K562 (cell line): ENCODE results near the gene TUT1. TPM values are rescaled to one million over a fixed set of nuclear protein-coding genes. Genes with fewer than 3 reads are reported as not detected.

Experiments
- ATAC-seq: fragments of 200-7000 bp; cut with Tn5 transposase; 3 replicates; pipeline ENCODE4 v1.9.1; 2020; ENCODE audit warnings: moderate library complexity
- BruUV-seq: library from RNA; stranded (reverse); fragments of 400-500 nt; replicated peaks from 2 replicates; lab custom pipeline; 2021; lab: Mats Ljungman, UMichigan
- CTCF ChIA-PET: fragments of 300-600 bp; formaldehyde crosslinking; extraction: SDS; loops from one replicate; lab custom pipeline; 2021; ENCODE audit warnings: low intra/inter-chr PET ratio; lab: Yijun Ruan, JAX
- POLR2A ChIA-PET: fragments of 300-600, 350-650 bp; sonication (Branson Sonifier 250); formaldehyde crosslinking; extraction: SDS; loops from one replicate; lab custom pipeline; 2021; ENCODE audit warnings: antibody characterized with exemption, inconsistent platforms; lab: Yijun Ruan, JAX
- DNase-seq, 4 experiments: peaks; one replicate each; pipeline versions ENCODE4 v3.0.0 to v3.0.0-alpha.2; 2011 to 2018; ENCODE audit warnings: low spot score in 3 of 4, mixed read lengths in 3 of 4; ENCODE audit errors: extremely low read depth in 1 of 4
- FAIRE-seq: peaks from 2 replicates; lab custom pipeline; 2011; peaks lifted over from hg19 to GRCh38; lab: Jason Lieb, UNC
- H2AFZ ChIP-seq: 2 replicates; pipeline ENCODE4 v1.6.0; 2011; ENCODE audit warnings: low read depth, low read length, control low read depth, inconsistent platforms
- H3K27ac ChIP-seq: fragments of 200-600 bp; 3 replicates; pipeline ENCODE4 v1.8.0; 2011; ENCODE audit warnings: low read depth, mild to moderate bottlenecking, control low read depth, inconsistent platforms, low read length, moderate library complexity, mixed read lengths; ENCODE audit errors: extremely low read depth
- H3K27me3 ChIP-seq, 2 experiments: fragments of 300-600 bp in 1 of 2; 2 replicates in 1 of 2; 3 replicates in 1 of 2; pipeline versions ENCODE4 v1.6.0 to v1.8.0; 2011; ENCODE audit warnings: inconsistent platforms in 2 of 2, low read length in 2 of 2, mild to moderate bottlenecking in 1 of 2, mixed read lengths in 1 of 2, moderate library complexity in 1 of 2; ENCODE audit not compliant: control insufficient read depth in 2 of 2, insufficient read depth in 2 of 2
- H3K36me3 ChIP-seq: fragments of 300-600 bp; 3 replicates; pipeline ENCODE4 v1.8.0; 2011; ENCODE audit warnings: mild to moderate bottlenecking, low read length, inconsistent platforms; ENCODE audit not compliant: control insufficient read depth, insufficient read depth
- H3K4me1 ChIP-seq, 2 experiments: fragments of 200-600 bp in 1 of 2; replicated peaks in 1 of 2; 2 replicates in 1 of 2; 3 replicates in 1 of 2; pipeline versions ENCODE4 v1.5.1 to v1.8.0; 2011; ENCODE audit warnings: inconsistent platforms in 2 of 2, low read length in 2 of 2, mild to moderate bottlenecking in 1 of 2, mixed read lengths in 1 of 2, moderate library complexity in 1 of 2; ENCODE audit not compliant: control insufficient read depth in 2 of 2, insufficient read depth in 2 of 2
- H3K4me2 ChIP-seq: 2 replicates; pipeline ENCODE4 v1.6.1; 2011; ENCODE audit warnings: low read length, control low read depth, inconsistent platforms, mixed read lengths; ENCODE audit not compliant: insufficient read depth
- H3K4me3 ChIP-seq: fragments of 200-600 bp; sonication (generic), shearing (Covaris generic); 2 replicates; pipeline ENCODE4 v1.5.1; 2016; ENCODE audit warnings: control low read depth, inconsistent platforms
- H3K79me2 ChIP-seq: fragments of 200-600 bp; 3 replicates; pipeline ENCODE4 v1.8.0; 2011; ENCODE audit warnings: low read length, inconsistent platforms; ENCODE audit not compliant: control insufficient read depth, insufficient read depth
- H3K9ac ChIP-seq, 2 experiments: 2 replicates each; pipeline versions ENCODE4 v1.6.0 to v1.6.1; 2011; ENCODE audit warnings: low read depth in 2 of 2, low read length in 2 of 2, control low read depth in 1 of 2, inconsistent platforms in 1 of 2, mild to moderate bottlenecking in 1 of 2, mixed read lengths in 1 of 2; ENCODE audit not compliant: insufficient read depth in 1 of 2
- H3K9me1 ChIP-seq: one replicate; pipeline ENCODE4 v1.6.0; 2011; ENCODE audit warnings: inconsistent platforms, mild to moderate bottlenecking, low read length, moderate library complexity; ENCODE audit not compliant: control insufficient read depth, insufficient read depth
- H3K9me3 ChIP-seq: replicated peaks from 2 replicates; pipeline ENCODE4 v1.5.1; 2011; ENCODE audit warnings: low read depth, low read length, inconsistent platforms; ENCODE audit not compliant: control insufficient read depth, insufficient read depth
- H4K20me1 ChIP-seq: replicated peaks from 2 replicates; pipeline ENCODE4 v1.6.1; 2011; ENCODE audit warnings: low read length, inconsistent platforms, mixed read lengths; ENCODE audit not compliant: control insufficient read depth, insufficient read depth
- MAX ChIP-seq: sonication (generic); formaldehyde crosslinking; IDR thresholded peaks from 2 replicates; pipeline ENCODE4 v1.9.0; 2022; ENCODE audit warnings: mild to moderate bottlenecking, missing genetic modification reagents
- POLR2G ChIP-seq: fragments of 200-400 bp; formaldehyde crosslinking; IDR thresholded peaks from 2 replicates; pipeline ENCODE4 v1.6.1; 2017; ENCODE audit warnings: low read depth, mild to moderate bottlenecking, antibody characterized with exemption, low read length, moderate library complexity
- RBFOX2 ChIP-seq: fragments of 200-400 bp; formaldehyde crosslinking; IDR thresholded peaks from 2 replicates; pipeline ENCODE4 v1.6.1; 2017; ENCODE audit warnings: low read depth, mild to moderate bottlenecking, low read length, moderate library complexity
- ZFX ChIP-seq: sonication (generic); formaldehyde crosslinking; IDR thresholded peaks from 2 replicates; pipeline ENCODE4 v1.8.0; 2022; ENCODE audit warnings: mild to moderate bottlenecking, missing genetic modification reagents, moderate library complexity
- WGBS: fragments of 100-300 bp; shearing (Covaris generic); methylation state at CpG from one replicate; pipeline ENCODE4 v1.1.6; 2016; ENCODE audit warnings: low coverage, mixed read lengths; ENCODE audit not compliant: insufficient coverage; ENCODE audit errors: missing lambda C conversion rate; 5-methylcytosine and 5-hydroxymethylcytosine counted together
- in situ Hi-C: fragments of 300-500 bp; cut with MboI; formaldehyde crosslinking; loops from 4 replicates; pipeline ENCODE4 v1.15.0; 2018; ENCODE audit warnings: inconsistent platforms, mixed read lengths
- intact Hi-C: fragments of 100-400 bp; cut with micrococcal nuclease; formaldehyde crosslinking; loops from 2 replicates; pipeline ENCODE4 v1.14.2; 2022
- polyA plus RNA-seq, 8 experiments: library from polyadenylated mRNA; depleted of rRNA in 4 of 8; stranded (reverse) in 5 of 8; unstranded in 3 of 8; fragments of >200 nt; fragmentation: Nextera tagmentation in 2 of 8; fragmentation: Illumina TruSeq in 1 of 8; extraction: Ambion mirVana in 2 of 8; extraction: Trizol in 1 of 8; gene quantifications; 2 replicates each; pipeline versions ENCODE4 v1.2.1 to v1.2.3, GENCODE V29; 2011 to 2014; ENCODE audit warnings: inconsistent platforms in 1 of 8, missing spikeins in 1 of 8
- total RNA-seq, 7 experiments: library from RNA; depleted of rRNA in 6 of 7; stranded (reverse); fragments of >200 nt in 6 of 7; fragmentation: Illumina TruSeq in 2 of 7; extraction: Trizol in 2 of 7; gene quantifications; 2 replicates each; pipeline versions ENCODE4 v1.2.1 to v1.2.3, GENCODE V29; 2011 to 2021; ENCODE audit warnings: low replicate concordance in 1 of 7

The TUT1 gene
- total and polyA plus RNA-seq, 9 of the 15 experiments (the other 6 are each of a cell fraction or from before 2014, with no cell fraction given): 0.66 to 44.3 (median 15.7) TPM

GRCh38 chr11:62611705-62612365 lies 20.5 kb upstream of the TUT1 start (continued):
- TF ChIP-seq MAX (CRISPR knock-in tag): peak; percentile 75
- TF ChIP-seq, all 486 proteins: peak for 75

GRCh38 chr11:62610814-62611704 lies 19.7 kb upstream of the TUT1 start:
- Histone ChIP-seq H3K27me3 (no peaks in the 10 kb centered on the region), H3K4me3 (peak overlapping the region; percentile 75), H3K36me3 (peaks cover 57% of the 10 kb centered on the region), H3K4me2 (peak overlapping the region; percentile 96), H3K4me1 (peaks cover 29 to 59% of the 10 kb centered on the region in 2 experiments), H2AFZ (peak overlapping the region; percentile 87), H3K9me1 (peaks cover 2% of the 10 kb centered on the region), H3K9ac (peak overlapping the region; percentile 93), H3K27ac (peak overlapping the region; percentile 90), H3K9me3 (no peaks in the 10 kb centered on the region), H4K20me1 (0 out of 2 replicates have a peak, but pooled peaks cover 5% of the 10 kb centered on the region), H3K79me2 (peaks cover 25% of the 10 kb centered on the region)
- ATAC-seq (no peak), DNase-seq (no peak), FAIRE-seq (no peak)
- 63% methylated on average over 23 of the region's 28 CpGs for WGBS
- intact Hi-C loops: loop anchor here (5.0 kb wide), 1 partner anchor 81 kb away; no protein-coding TSS in a partner anchor
- no peak for TF ChIP-seq ZFX (CRISPR knock-in tag)
- 0 out of 2 replicates have a peak, but pooled peaks have one; percentile 26 for TF ChIP-seq POLR2G
- peak; percentile 36; the same call in 1 of the 2 replicates for TF ChIP-seq RBFOX2
- ChIA-PET POLR2A (interaction anchor here (0.9 to 1.9 kb wide), 14 partner anchors 8 to 245 kb away, joined by 3 to 7 read pairs (median 4); partner anchors contain the start of genes B3GAT3, C11orf98, CSKMT and EEF1G), CTCF (interaction anchor here (0.6 to 2.6 kb wide), 3 partner anchors 11 to 84 kb away, joined by 4 to 17 read pairs (median 14); partner anchors contain the start of genes B3GAT3 and GANAB)
- BruUV-seq: no TSS peak
- in situ Hi-C loops: no loop called here
